Subcutaneous adipose tissue (tissue), 4 donors: ENCODE measurements around the gene LDHD. TPM values are rescaled to one million over a fixed set of nuclear protein-coding genes. Genes with fewer than 3 reads are reported as not detected.

Source experiments
- total RNA-seq, 4 donors: library from RNA; depleted of rRNA; stranded (reverse); fragments of >200 nt; gene quantifications; one replicate each; pipeline ENCODE4 v1.1.0, GENCODE V29; 2016
- TF ChIP-seq, protein P1 (sequence below): fragments of 450-650 bp; IDR thresholded peaks from one replicate; pipeline ENCODE4 v1.5.1; 2016; ENCODE audit warnings: low read depth, mild to moderate bottlenecking, control low read depth, antibody characterized with exemption, moderate library complexity

Gene LDHD
- total RNA-seq, 4 donors from 2014 or later, result 6.0 to 120 (median 17.1) TPM

DNA sequence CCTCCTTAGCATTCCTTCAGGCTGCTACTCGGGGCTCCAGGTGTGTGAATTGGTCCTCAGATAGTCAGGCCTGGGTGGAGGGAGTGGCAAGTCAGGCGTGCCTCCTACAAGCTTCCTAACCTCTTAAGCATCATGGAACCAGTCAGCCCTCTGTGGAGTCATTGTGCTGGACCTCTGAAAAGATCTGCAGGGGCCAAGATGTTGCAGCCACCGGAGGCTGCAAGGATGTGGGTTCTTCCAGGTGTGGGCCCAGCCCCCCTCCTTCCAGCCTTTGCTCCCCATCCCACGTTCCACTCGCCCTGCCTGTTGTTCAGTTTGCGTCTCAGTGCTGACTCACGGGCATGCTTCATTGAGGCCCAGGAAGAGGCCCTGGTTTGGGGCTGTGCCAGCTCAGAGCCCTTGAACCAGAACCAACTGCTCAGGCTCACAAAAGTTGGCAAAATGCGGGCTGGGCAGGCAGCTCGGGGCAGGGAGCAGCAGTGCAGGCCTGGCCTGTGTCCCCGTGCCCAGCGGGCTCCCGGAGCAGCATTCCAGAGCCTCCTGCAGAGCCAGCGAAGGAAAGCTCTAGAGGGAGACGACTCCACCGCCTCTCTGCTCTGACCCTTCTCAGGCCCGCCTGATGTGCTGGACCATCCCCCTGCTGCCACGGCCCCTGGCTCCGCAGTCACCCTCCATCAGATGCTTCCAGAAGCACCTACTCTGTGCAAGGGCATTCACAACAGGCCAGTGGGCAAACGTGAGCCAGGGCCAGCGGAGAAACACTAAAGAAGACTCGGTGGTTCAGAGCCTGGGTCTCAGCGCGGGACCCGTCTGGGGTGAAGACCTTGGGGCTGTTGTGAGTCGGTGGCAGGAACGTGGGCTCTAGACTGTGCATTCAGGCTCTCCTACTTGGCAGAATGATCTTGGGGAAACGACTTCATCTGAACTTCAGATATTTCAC, 7.5 kb downstream of the LDHD start:
- TF ChIP-seq, protein P1, sequence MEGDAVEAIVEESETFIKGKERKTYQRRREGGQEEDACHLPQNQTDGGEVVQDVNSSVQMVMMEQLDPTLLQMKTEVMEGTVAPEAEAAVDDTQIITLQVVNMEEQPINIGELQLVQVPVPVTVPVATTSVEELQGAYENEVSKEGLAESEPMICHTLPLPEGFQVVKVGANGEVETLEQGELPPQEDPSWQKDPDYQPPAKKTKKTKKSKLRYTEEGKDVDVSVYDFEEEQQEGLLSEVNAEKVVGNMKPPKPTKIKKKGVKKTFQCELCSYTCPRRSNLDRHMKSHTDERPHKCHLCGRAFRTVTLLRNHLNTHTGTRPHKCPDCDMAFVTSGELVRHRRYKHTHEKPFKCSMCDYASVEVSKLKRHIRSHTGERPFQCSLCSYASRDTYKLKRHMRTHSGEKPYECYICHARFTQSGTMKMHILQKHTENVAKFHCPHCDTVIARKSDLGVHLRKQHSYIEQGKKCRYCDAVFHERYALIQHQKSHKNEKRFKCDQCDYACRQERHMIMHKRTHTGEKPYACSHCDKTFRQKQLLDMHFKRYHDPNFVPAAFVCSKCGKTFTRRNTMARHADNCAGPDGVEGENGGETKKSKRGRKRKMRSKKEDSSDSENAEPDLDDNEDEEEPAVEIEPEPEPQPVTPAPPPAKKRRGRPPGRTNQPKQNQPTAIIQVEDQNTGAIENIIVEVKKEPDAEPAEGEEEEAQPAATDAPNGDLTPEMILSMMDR, result no peak

DNA sequence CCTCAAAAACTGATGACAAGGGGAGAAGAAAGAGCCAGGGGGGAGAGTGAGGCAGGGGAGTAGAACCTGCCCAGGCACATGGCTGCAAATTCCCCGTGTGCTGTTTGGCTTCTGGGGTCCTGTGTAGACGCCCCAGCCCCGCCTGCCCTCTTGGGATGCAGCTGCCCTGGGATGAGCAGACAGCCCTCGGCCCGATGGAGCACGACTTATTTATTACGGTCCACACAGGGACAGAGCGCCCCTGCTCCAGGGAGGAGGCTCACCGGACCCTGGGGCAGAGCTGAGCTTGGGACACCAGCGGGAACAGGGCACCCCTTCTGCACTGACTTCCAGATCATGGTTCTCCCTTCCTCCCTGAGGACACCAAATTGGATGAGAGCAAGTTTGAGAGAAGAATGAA, 9.1 kb downstream of the LDHD start:
- TF ChIP-seq, protein P1, result no peak

DNA sequence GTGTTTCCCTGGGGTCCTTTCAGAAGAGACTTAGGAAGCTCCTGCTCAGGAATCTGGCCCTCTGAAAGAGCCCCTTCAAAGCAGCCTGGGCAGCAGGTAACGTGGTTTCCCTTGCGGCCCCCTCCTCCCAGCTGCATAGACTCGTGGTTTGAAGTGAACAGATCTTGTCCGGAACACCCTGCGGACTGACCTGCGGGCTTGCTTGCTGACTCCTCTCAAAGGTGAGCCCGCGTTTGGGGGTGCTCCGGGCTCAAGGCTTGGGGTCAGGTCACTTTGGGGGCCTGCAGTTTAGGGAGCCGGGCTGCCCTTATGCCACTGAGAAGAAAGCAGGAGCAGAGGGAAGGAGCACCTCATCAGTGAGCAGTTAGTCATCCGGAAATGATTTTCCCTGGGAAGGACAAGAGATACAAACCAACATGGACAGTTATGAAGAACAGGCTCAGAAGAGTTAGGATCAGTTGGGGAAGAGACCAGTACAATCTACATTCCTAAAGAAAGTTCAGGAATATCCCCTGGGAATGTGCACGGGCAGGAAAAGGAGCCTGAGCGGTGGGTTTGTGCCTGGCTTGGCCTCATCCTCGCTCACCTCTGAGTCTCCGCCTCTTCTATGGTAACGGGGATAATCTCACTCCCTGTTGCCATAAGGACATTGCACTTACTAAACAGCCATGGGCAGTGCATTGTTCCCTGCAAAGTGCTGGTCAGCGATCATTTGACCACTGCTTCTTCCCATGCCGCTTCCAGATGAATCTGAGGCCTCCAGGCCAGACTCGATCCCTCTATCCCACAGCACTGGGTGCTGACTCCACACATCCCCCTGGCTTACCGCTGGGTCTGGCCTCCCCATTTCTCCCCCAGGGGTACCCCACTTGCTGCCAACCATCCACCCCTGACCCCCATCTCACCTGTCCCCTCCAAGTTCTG, 10.0 kb downstream of the LDHD start:
- TF ChIP-seq, protein P1, result no peak

DNA sequence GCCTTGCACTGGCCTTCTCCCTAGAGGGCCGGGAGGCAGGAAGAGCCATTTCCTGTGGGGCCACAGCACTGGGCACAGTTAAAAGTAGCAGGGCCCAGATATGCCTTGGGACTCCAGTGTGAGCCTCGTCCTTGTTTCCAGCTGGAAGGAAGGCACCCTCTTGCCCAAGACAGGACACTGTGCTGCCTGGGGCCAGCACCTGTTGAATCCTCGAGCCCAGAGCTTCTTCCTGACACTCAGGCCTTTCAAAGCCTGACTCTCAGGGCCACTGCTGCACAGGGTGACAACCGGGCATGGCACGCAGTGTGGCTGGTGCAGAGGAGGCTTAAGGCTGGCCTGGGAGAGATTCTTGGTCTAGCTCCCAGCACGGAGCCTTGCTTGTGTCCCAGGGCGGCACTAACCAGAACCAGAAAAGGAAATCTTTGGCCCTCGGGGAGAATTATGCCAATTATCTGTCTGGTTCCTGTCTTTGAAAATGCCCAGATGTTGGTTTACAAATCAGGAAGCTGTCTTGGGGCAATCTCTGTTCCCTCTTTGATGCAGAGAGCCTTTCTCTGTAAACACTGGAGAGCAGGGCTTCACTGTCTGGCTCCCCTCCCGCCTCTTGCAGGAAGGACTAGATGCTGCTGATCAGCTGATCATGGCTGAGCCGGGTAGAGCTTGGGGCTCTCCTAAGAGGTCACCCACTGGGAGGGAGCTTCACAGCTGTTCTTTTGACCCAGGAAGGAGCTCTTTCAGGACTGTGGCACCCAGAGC, 11.1 kb downstream of the LDHD start:
- TF ChIP-seq, protein P1, result no peak

DNA sequence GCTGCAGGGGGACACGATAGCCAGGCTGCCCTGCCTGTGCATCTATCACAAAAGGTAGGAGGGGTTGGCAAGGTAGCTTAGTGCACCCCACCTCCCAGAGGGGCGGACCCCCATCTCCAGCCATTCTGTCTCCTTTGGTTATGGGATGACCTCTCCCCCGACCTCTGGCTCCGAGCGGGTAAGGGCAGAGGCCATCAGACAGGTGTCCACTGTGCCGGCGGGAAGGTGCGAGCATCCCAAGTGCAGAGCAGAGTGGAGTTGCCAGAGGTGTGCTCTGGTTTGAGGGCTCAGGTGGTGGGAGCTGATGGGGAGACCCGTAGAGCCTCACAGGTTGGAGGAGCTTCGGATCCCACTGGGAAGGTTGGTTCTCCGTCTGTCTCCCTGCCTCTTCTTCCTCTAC, 11.7 kb downstream of the LDHD start:
- TF ChIP-seq, protein P1, result no peak

DNA sequence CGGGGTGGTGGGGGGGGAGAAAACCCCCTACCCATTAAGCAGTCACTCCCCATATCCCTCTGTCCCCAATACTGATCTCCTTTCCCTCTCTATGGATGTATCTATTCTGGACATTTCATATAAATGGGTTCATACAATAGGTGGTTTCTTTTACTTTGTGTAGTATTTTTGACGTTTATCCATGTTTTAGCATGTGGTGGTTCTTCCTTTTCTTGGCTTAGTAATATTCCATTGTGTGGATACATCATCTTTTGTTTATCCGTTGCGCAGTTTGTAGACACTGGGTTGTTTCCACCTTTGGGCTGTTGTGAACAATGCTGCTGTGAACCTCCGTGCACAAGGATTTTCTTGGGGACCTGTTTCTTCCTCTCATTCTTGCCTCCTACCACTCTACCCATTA, 12.6 kb downstream of the LDHD start:
- TF ChIP-seq, protein P1, result no peak
